ENCODE measurements around the gene H2AZ2.

DNA sequence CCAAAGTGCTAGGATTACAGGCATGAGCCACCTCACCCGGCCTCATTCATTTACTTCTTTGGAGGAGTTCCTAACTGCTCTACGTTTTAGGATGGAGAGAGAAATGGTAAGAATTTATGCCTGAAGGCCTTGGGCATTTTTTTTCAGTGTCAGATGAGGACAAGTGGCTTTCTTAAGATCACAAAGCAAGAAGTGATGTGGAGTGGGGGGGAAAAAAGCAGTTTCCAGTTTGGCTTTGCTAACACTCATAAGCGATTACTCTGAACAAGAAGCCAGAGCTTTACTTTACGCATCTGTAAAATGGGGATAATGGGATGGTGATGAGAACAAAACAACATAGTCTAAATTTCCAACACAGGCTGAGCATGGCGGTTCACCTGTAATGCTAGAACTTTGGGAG is 54.0 kb downstream of the H2AZ2 start:
- TF ChIP-seq REST (IDR thresholded peaks at IDR 0.05; ENCODE audit: insufficient replicate concordance, low read depth) (no peak), SPI1 (IDR thresholded peaks at IDR 0.05; ENCODE audit: borderline replicate concordance, low read depth) (no peak), POLR2AphosphoS5 (IDR thresholded peaks at IDR 0.05; ENCODE audit: low read depth) (no peak)
- TF ChIP-seq, protein P1, sequence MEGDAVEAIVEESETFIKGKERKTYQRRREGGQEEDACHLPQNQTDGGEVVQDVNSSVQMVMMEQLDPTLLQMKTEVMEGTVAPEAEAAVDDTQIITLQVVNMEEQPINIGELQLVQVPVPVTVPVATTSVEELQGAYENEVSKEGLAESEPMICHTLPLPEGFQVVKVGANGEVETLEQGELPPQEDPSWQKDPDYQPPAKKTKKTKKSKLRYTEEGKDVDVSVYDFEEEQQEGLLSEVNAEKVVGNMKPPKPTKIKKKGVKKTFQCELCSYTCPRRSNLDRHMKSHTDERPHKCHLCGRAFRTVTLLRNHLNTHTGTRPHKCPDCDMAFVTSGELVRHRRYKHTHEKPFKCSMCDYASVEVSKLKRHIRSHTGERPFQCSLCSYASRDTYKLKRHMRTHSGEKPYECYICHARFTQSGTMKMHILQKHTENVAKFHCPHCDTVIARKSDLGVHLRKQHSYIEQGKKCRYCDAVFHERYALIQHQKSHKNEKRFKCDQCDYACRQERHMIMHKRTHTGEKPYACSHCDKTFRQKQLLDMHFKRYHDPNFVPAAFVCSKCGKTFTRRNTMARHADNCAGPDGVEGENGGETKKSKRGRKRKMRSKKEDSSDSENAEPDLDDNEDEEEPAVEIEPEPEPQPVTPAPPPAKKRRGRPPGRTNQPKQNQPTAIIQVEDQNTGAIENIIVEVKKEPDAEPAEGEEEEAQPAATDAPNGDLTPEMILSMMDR (IDR thresholded peaks at IDR 0.05; ENCODE audit: insufficient read depth, low read length): no peak

Data from HL-60 (cell line).